Endometrial microvascular endothelial cells (primary cell): Measurements from ENCODE around the gene PYROXD2. TPM values are rescaled to one million over a fixed set of nuclear protein-coding genes. Genes with fewer than 3 reads are reported as not detected.

Experiments used
- in situ Hi-C: cut with HindIII; loops from 2 replicates; pipeline ENCODE4 v1.10.0; 2017; ENCODE audit warnings: low sequenced_read_pairs, low pct_unique_long_range_greater_than_20kb; ENCODE audit errors: inconsistent ontology term
- total RNA-seq: library from RNA; depleted of rRNA; stranded (reverse); fragments of >200 nt; gene quantifications from one replicate; pipeline ENCODE4 v1.2.3, GENCODE V29; 2015; ENCODE audit errors: inconsistent ontology term

Gene PYROXD2
- total RNA-seq, 1 donor from 2014 or later = 3.9 TPM

GRCh38 chr10:98444314-98445006 is 29.5 kb upstream of the PYROXD2 start:
- in situ Hi-C loops = no loop called here

DNA sequence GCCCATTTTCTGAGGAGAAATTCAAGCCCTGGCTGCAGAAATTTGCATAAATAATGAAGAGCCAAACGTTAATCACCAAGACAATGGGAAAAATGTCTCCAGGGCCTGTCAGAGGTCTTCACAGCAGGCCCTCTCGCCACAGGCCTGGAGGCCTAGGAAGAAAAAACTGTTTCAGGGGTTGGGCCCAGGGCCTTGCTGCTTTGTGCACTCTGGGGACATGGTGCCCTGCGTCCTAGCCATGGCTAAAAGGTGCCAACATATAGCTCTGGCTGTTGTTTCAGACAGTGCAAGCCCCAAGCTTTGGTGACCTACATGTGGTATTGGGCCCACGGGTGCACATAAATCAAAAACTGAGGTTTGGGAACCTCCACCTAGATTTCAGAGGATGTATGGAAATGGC is 23.7 kb upstream of the PYROXD2 start:
- in situ Hi-C loops = no loop called here

DNA sequence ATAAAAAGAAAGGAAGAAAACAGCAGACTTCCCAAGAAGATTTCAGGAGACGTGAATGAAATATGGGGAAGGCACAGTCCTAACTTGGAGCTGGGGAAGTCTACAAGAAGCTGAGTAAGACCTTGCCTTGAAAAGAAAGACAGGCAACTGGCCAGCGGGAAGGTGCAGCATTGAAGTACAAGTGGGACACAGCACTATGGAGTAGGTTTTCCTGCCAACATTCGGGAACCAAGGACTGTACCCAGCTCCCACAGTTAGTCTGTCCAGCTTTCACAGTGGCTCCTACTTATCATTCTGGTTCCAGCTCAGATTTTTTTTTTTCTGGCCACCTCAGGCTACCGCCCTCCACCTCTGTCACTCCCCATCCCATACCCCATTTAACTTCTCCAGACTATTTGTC is 21.7 kb upstream of the PYROXD2 start:
- in situ Hi-C loops = no loop called here

DNA sequence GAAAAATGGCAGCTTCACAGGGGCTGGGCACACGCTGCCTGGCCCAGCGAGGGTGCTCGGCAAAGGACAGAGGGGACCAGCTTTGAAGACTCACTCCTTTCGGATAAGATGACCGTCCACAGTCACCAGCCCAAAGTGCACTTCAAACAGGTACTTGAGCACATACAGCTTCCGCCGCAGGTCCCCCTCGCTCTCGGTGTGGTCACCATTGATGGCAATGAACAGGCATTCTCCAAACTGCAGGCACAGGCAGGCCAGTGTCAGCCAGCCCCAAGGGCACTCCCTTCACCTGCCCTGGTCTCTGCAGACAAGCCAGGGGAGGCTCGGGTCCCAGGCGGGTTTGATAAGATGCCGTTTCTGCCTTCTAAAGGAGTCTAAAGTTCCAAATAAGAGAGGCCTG is 20.2 kb upstream of the PYROXD2 start:
- in situ Hi-C loops = no loop called here

- in situ Hi-C loops = no loop called here
These were observed 19.1 kb upstream of the PYROXD2 start for GRCh38 chr10:98433881-98434732.

DNA sequence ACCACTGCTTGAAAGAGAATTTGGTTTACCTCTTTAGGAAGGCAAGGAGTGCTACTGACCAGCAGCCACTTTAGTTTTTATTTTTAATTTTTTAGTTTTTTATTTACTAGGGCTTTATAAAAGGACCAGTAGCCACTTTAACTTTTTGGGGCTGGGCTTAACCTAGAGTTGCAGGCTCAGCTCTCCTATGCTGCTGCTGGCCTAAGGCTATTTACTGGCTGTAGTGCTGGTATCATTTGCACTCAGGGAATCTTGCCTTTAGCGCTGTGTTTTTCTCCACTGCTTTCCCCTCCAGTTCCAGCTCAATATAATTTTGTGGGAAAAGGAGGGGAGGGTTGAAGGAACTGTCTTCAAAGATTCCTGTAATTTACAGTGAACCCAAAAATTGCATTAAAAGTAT is 18.4 kb upstream of the PYROXD2 start:
- in situ Hi-C loops = no loop called here

- in situ Hi-C loops = no loop called here
These were observed 17.3 kb upstream of the PYROXD2 start for GRCh38 chr10:98432330-98432729.

DNA sequence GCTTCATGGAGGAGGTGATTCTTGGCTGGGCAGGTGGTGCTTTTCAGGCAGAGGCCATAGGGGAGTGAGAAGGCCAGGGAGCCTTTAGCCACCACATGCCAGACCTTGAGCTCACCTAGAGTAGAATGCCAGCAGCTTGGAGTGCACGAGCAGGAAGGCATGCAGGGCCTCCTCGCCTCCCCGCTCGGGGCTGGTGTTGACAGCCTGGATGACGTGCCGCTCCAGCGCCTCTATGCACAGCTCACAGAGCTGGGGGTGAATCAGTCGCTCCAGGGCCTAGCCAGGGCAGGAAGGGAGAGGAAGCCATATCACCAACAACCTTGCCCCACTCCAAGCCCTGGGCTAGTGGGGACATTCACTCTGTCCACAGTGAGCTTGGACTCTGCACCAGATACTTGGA is 16.0 kb upstream of the PYROXD2 start:
- in situ Hi-C loops = no loop called here

- in situ Hi-C loops = no loop called here
These were observed 15.4 kb upstream of the PYROXD2 start for GRCh38 chr10:98430427-98430826.

DNA sequence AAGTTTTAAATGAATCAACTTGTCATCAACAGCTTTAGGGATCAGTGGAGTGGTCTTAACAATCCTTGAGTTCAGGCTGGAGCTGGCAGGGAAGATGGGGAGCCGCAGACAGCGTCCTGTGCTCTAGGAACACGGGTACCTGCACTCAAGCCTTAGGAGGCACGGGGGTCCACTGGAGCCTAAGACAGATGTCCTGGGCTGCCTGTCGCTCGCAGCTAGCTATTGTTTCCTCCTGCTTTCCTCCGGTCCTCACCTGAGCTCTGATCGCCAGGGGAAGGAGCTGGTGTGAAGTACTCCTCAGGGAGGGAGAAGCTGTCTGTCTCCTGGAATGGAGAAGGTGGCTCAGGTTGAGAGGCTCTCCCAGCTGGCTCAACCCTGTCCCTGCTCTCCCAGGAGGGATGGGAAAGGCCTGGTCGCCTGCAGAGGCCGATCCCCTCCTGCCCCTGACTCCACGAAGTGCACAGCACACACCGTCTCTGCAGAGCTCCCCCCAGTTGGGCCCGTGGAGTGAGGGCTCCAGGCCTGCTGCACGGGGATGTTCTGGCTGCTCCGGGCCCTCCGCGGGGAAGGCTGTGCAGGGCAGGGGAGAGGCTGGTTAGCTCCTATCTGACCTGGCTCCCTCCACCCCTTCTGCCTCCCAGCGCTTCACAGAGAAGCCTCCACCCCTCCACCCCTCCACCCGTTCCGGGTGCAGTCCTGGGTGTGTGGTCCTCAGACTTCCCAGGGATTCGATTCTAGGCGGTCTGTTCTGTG is 14.5 kb upstream of the PYROXD2 start:
- in situ Hi-C loops = no loop called here

DNA sequence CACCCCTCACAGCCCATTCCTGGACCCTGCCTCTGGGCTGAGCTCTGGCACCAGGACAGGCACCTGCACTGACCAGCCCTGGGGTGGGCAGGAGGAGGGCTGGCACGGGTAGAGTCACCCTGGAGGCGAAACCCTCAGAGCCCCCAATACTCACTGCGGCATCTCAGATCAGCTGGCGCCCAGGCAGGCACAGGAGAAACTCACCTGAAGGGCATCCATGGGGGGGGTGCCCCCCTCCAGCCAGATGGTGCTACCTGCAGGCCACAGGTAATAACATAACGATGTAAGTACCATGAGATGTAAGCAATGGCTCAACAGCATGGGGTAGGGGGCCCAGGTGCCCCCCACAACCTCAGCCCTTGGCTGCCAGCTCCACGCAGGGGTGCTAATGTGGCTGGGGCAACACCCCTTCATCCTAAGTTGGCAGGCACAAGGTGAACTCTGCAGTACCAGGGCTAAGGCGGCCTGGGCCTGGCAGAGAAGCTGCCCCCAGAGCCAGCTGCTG is 12.1 kb upstream of the PYROXD2 start:
- in situ Hi-C loops = no loop called here

DNA sequence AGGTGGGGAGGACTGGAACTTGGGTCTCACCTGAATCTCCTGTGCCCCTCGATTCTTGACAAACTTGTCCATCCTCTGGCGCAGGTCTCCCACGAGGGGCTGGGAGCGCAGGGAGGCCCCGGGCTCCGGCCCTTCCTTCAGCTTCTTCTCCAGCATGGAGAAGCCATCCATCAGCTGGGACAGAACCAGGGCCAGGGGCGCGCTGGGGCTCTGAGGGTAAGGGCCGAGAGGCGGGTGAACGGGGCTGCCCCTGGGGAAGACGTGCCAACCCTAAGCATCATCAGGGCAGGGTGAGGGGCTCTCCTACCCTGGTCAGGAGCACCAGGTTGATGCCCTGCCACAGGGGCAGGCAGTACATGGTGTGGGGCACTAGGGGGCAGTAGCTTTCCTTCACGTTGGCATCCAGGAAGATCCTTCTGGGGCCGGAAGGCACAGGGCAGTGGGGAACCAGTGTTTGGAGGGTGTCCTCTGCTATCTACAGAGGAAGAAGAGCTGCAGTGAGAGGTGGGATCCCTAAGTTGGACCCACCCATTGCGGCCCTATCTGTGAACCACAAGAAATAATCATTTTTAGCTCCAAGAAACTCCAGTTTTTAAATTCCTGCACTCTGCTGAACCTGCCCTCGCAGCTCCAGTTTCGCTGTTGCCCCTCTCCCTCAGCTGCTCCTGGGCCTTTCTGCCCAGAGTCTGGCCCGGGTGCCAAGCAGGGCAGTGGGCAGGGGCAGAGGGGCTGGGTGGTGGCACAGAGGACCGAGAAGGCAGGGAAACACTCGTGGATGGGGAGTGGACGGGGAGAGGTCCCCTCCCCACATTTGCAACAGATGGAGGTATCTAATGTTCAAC is 10.8 kb upstream of the PYROXD2 start:
- in situ Hi-C loops = no loop called here

- in situ Hi-C loops = no loop called here
These were observed 9.6 kb upstream of the PYROXD2 start for GRCh38 chr10:98424295-98425254.

- in situ Hi-C loops = no loop called here
These were observed 8.7 kb upstream of the PYROXD2 start for GRCh38 chr10:98423691-98424120.

DNA sequence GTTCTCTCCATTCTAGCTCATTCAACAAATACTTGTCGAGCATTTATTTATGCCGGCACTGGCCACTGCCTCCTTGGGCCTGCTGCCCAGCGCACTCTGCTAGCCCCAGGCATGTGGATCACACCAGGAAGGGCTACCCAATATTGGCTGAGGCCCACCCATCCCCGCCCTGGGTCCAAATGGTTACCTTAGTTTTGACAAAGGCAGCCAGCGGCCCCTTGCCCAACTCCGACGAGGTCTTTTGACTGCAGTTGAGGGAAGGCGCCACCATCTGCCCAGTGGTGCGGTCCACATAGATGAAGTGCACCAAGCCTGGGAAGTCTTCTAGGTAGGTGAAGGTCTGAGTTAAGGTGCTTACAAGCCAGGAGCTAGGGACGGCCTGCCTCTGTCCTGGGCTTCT is 7.2 kb upstream of the PYROXD2 start:
- in situ Hi-C loops = no loop called here

GRCh38 chr10:98420786-98421185 is 5.8 kb upstream of the PYROXD2 start:
- in situ Hi-C loops = no loop called here

- in situ Hi-C loops = no loop called here
These were observed 4.7 kb upstream of the PYROXD2 start for GRCh38 chr10:98419469-98420261.
